Natural killer cell (primary cell): ENCODE data around the gene NCAM2. TPM values are rescaled to one million over a fixed set of nuclear protein-coding genes. Genes with fewer than 3 reads are reported as not detected.

Experiments
- ATAC-seq, 3 donors: fragments of 150-1000 bp in 2 of 3; fragments of 200-7000 bp in 1 of 3; cut with Tn5 transposase; 1 replicate in 1 of 3; 2 replicates in 2 of 3; pipeline ENCODE4 v1.10.0; 2021; ENCODE audit warnings: mild to moderate bottlenecking in 2 of 3, moderate library complexity in 2 of 3
- DNase-seq, 2 donors: peaks; one replicate each; pipeline versions ENCODE4 v3.0.0 to v3.0.0-alpha.2; 2013 to 2021; ENCODE audit warnings: mixed read lengths in 1 of 2
- H3K27ac ChIP-seq: one replicate; pipeline ENCODE4 v1.5.1; 2013; ENCODE audit warnings: mild to moderate bottlenecking, low read length
- H3K27me3 ChIP-seq: one replicate; pipeline ENCODE4 v1.6.1; 2013; ENCODE audit warnings: low read length; ENCODE audit not compliant: control insufficient read depth, insufficient read depth
- H3K36me3 ChIP-seq: one replicate; pipeline ENCODE4 v1.6.1; 2013; ENCODE audit warnings: low read length; ENCODE audit not compliant: control insufficient read depth, insufficient read depth
- H3K4me1 ChIP-seq: one replicate; pipeline ENCODE4 v1.6.1; 2013; ENCODE audit warnings: low read length; ENCODE audit not compliant: control insufficient read depth, insufficient read depth
- H3K4me3 ChIP-seq: one replicate; pipeline ENCODE4 v1.5.1; 2013; ENCODE audit warnings: low read length
- H3K9me3 ChIP-seq: one replicate; pipeline ENCODE4 v1.6.1; 2013; ENCODE audit warnings: low read length; ENCODE audit not compliant: control insufficient read depth, insufficient read depth
- H3K27ac Mint-ChIP-seq, 2 donors: one replicate each; pipeline ENCODE4 v1.8.0; 2022; ENCODE audit warnings: mild to moderate bottlenecking in 2 of 2, mixed read lengths in 2 of 2, moderate library complexity in 1 of 2
- H3K27me3 Mint-ChIP-seq, 2 donors: one replicate each; pipeline ENCODE4 v1.8.0; 2022; ENCODE audit warnings: low read depth in 2 of 2, mixed read lengths in 2 of 2
- H3K36me3 Mint-ChIP-seq: one replicate; pipeline ENCODE4 v1.8.0; 2022; ENCODE audit warnings: mixed read lengths
- H3K4me1 Mint-ChIP-seq, 2 donors: one replicate each; pipeline ENCODE4 v1.8.0; 2022; ENCODE audit warnings: mixed read lengths in 2 of 2
- H3K4me3 Mint-ChIP-seq: one replicate; pipeline ENCODE4 v1.8.0; 2022; ENCODE audit warnings: mild to moderate bottlenecking, moderate library complexity, mixed read lengths
- H3K9me3 Mint-ChIP-seq, 2 donors: one replicate each; pipeline ENCODE4 v1.8.0; 2022; ENCODE audit warnings: mixed read lengths in 2 of 2
- CTCF ChIP-seq: fragments of 200-600 bp; IDR thresholded peaks from one replicate; pipeline ENCODE4 v1.8.0; 2022; ENCODE audit warnings: antibody characterized with exemption
- WGBS: methylation state at CpG from one replicate; pipeline ENCODE4 v1.1.7; 2013; ENCODE audit warnings: missing lambda C conversion rate; ENCODE audit not compliant: insufficient coverage; 5-methylcytosine and 5-hydroxymethylcytosine counted together
- intact Hi-C: fragments of 100-400 bp; cut with micrococcal nuclease; formaldehyde crosslinking; loops from one replicate; pipeline ENCODE4 v1.14.2; 2022
- total RNA-seq, 4 donors: library from RNA; stranded (reverse); fragments of 120-200 nt in 1 of 4; gene quantifications; one replicate each; pipeline versions ENCODE4 v1.2.3 to v1.2.4, GENCODE V29; 2013 to 2022

NCAM2 gene
- total RNA-seq, 3 donors from 2014 or later (not counting 1 experiment from before 2014, with no cell fraction given), result not detected

- H3K9me3 ChIP-seq, result no peaks in the 10 kb centered on the region
- DNase-seq (no peak), ATAC-seq (no peak)
- no peaks in the 10 kb centered on the region for H3K27me3 Mint-ChIP-seq
- no peak overlapping the region for H3K4me3 Mint-ChIP-seq
- H3K36me3 Mint-ChIP-seq, result no peaks in the 10 kb centered on the region
- peaks cover 8 to 12% of the 10 kb centered on the region in 2 donors for H3K4me1 Mint-ChIP-seq
- no peak overlapping the region for H3K27ac ChIP-seq
- no peak overlapping the region for H3K4me3 ChIP-seq
- intact Hi-C loops, result no loop called here
- H3K27ac Mint-ChIP-seq, result no peak overlapping the region
- no peaks in the 10 kb centered on the region for H3K27me3 ChIP-seq
- TF ChIP-seq CTCF, result no peak
- H3K36me3 ChIP-seq, result no peaks in the 10 kb centered on the region
- 82% methylated on average over 1 of the region's 1 CpG for WGBS
- peaks cover 3% of the 10 kb centered on the region for H3K4me1 ChIP-seq
- H3K9me3 Mint-ChIP-seq, result no peaks in the 10 kb centered on the region
These were observed 207.4 kb downstream of the NCAM2 start for GRCh38 chr21:21205604-21206003.

- intact Hi-C loops, result no loop called here
- TF ChIP-seq CTCF, result no peak
- Mint-ChIP-seq H3K36me3 (no peaks in the 10 kb centered on the region), H3K9me3 (no peaks in the 10 kb centered on the region), H3K27me3 (no peaks in the 10 kb centered on the region), H3K4me1 (no peaks in the 10 kb centered on the region), H3K4me3 (no peak overlapping the region), H3K27ac (no peak overlapping the region)
- Histone ChIP-seq H3K27me3 (no peaks in the 10 kb centered on the region), H3K4me1 (no peaks in the 10 kb centered on the region), H3K4me3 (no peak overlapping the region), H3K27ac (no peak overlapping the region), H3K9me3 (no peaks in the 10 kb centered on the region), H3K36me3 (no peaks in the 10 kb centered on the region)
- no peak for DNase-seq
- WGBS, result 96% methylated on average over 2 of the region's 2 CpGs
- no peak for ATAC-seq
These were observed 212.3 kb downstream of the NCAM2 start for GRCh38 chr21:21210552-21210951.

- H3K36me3 Mint-ChIP-seq, result no peaks in the 10 kb centered on the region
- ATAC-seq (no peak), DNase-seq (no peak)
- no CpG with 5 or more reads among the region's 1 CpG for WGBS
- no peak overlapping the region for H3K4me3 Mint-ChIP-seq
- H3K27ac ChIP-seq, result no peak overlapping the region
- TF ChIP-seq CTCF, result no peak
- intact Hi-C loops, result no loop called here
- H3K4me3 ChIP-seq, result no peak overlapping the region
- no peaks in the 10 kb centered on the region for H3K36me3 ChIP-seq
- no peaks in the 10 kb centered on the region for H3K4me1 Mint-ChIP-seq
- no peaks in the 10 kb centered on the region for H3K9me3 ChIP-seq
- no peaks in the 10 kb centered on the region for H3K27me3 Mint-ChIP-seq
- H3K4me1 ChIP-seq, result no peaks in the 10 kb centered on the region
- H3K27me3 ChIP-seq, result no peaks in the 10 kb centered on the region
- no peak overlapping the region for H3K27ac Mint-ChIP-seq
- no peaks in the 10 kb centered on the region for H3K9me3 Mint-ChIP-seq
These were observed 215.1 kb downstream of the NCAM2 start for GRCh38 chr21:21213297-21213696.

GRCh38 chr21:21216047-21216446 is 217.8 kb downstream of the NCAM2 start:
- H3K27me3 Mint-ChIP-seq, result no peaks in the 10 kb centered on the region

More at GRCh38 chr21:21216047-21216446, 217.8 kb downstream of the NCAM2 start:
- no peaks in the 10 kb centered on the region for H3K27me3 ChIP-seq
- H3K9me3 Mint-ChIP-seq, result peaks cover 0 to 1% of the 10 kb centered on the region in 2 donors
- H3K4me1 Mint-ChIP-seq, result no peaks in the 10 kb centered on the region
- WGBS, result 59% methylated on average over 2 of the region's 2 CpGs
- TF ChIP-seq CTCF, result no peak
- no peak overlapping the region for H3K4me3 ChIP-seq
- DNase-seq (no peak), ATAC-seq (no peak)
- H3K27ac ChIP-seq, result no peak overlapping the region
- intact Hi-C loops, result no loop called here
- H3K36me3 ChIP-seq, result no peaks in the 10 kb centered on the region
- no peak overlapping the region for H3K4me3 Mint-ChIP-seq
- no peak overlapping the region for H3K27ac Mint-ChIP-seq
- H3K36me3 Mint-ChIP-seq, result no peaks in the 10 kb centered on the region
- no peaks in the 10 kb centered on the region for H3K4me1 ChIP-seq
- no peaks in the 10 kb centered on the region for H3K9me3 ChIP-seq
